Jurkat, Clone E6-1 (cell line): ENCODE data around the gene NPHS1.
"Not testable (repeated sequence)": the region's sequence is repeated elsewhere in the genome, so short reads cannot be mapped to it uniquely, and the experiment has no call there.

Experiments used
- DNase-seq: peaks from one replicate; pipeline ENCODE4 v3.0.0-alpha.2; 2011; ENCODE audit warnings: low read depth, low spot score
- H3K4me3 ChIP-seq: 2 replicates; pipeline ENCODE4 v1.5.1; 2011; ENCODE audit warnings: mild to moderate bottlenecking, low read length, control low read depth, moderate library complexity

NPHS1 gene

GRCh38 chr19:35828692-35829301 is 23.5 kb downstream of the NPHS1 start:
- DNase-seq: peak; percentile 51
- H3K4me3 ChIP-seq: no peak overlapping the region

- DNase-seq: no peak
Measured at GRCh38 chr19:35824150-35824549, 28.2 kb downstream of the NPHS1 start.

GRCh38 chr19:35822579-35822978 is 29.7 kb downstream of the NPHS1 start:
- DNase-seq: peak; percentile 41
- peak overlapping the region; percentile 7; the same call in 1 of the 2 replicates for H3K4me3 ChIP-seq

More at GRCh38 chr19:35824150-35824549, 28.2 kb downstream of the NPHS1 start:
- H3K4me3 ChIP-seq: no peak overlapping the region

GRCh38 chr19:35818445-35818844 is 33.9 kb downstream of the NPHS1 start:
- H3K4me3 ChIP-seq: no peak overlapping the region
- DNase-seq: no peak

GRCh38 chr19:35816846-35817245 is 35.5 kb downstream of the NPHS1 start:
- H3K4me3 ChIP-seq: no peak overlapping the region
- no peak for DNase-seq

- H3K4me3 ChIP-seq: no peak overlapping the region
- no peak for DNase-seq
Measured at GRCh38 chr19:35816262-35816661, 36.0 kb downstream of the NPHS1 start.

- H3K4me3 ChIP-seq: no peak overlapping the region
- DNase-seq: no peak
Measured at GRCh38 chr19:35813043-35813890, 39.0 kb downstream of the NPHS1 start.

GRCh38 chr19:35812220-35813042 is 39.9 kb downstream of the NPHS1 start, which contains the start of gene PRODH2:
TSS of gene PRODH2 (minus strand) at chr19:35812845. CDS start at chr19:35812805, 40 bp downstream.
- DNase-seq: no peak
- no peak within 1 kb of the TSS for H3K4me3 ChIP-seq

GRCh38 chr19:35811317-35812219 is 40.7 kb downstream of the NPHS1 start:
- DNase-seq: no peak
- H3K4me3 ChIP-seq: no peak overlapping the region

- DNase-seq: no peak
- no peak overlapping the region for H3K4me3 ChIP-seq
Measured at GRCh38 chr19:35807633-35808032, 44.7 kb downstream of the NPHS1 start.

- no peak for DNase-seq
- H3K4me3 ChIP-seq: no peak overlapping the region
Measured at GRCh38 chr19:35806597-35806996, 45.7 kb downstream of the NPHS1 start.

GRCh38 chr19:35805526-35806102 is 46.7 kb downstream of the NPHS1 start:
- DNase-seq: no peak
- no peak overlapping the region for H3K4me3 ChIP-seq

- no peak for DNase-seq
- no peak overlapping the region for H3K4me3 ChIP-seq
Measured at GRCh38 chr19:35801828-35802227, 50.5 kb downstream of the NPHS1 start.

- no peak overlapping the region for H3K4me3 ChIP-seq
- DNase-seq: no peak
Measured at GRCh38 chr19:35797663-35798062, 54.6 kb downstream of the NPHS1 start.

GRCh38 chr19:35796645-35797542 is 55.4 kb downstream of the NPHS1 start:
- DNase-seq: no peak
- no peak overlapping the region for H3K4me3 ChIP-seq

- H3K4me3 ChIP-seq, DNase-seq: not testable (repeated sequence)
Measured at GRCh38 chr19:35795564-35795963, 56.7 kb downstream of the NPHS1 start.

- no peak overlapping the region for H3K4me3 ChIP-seq
- DNase-seq: no peak
Measured at GRCh38 chr19:35793381-35794165, 58.7 kb downstream of the NPHS1 start.
